ENCODE data around the gene GSPT1. TPM values are rescaled to one million over a fixed set of nuclear protein-coding genes. Genes with fewer than 3 reads are reported as not detected.

Gene GSPT1
- total RNA-seq, 4 donors from 2014 or later, result 29.9 to 98.9 (median 64.6) TPM

GRCh38 chr16:11913425-11914079, 2.2 kb downstream of the GSPT1 start:
- no peaks in the 10 kb centered on the region for H3K36me3 ChIP-seq
- no peaks in the 10 kb centered on the region for H3K9me3 ChIP-seq
- no peaks in the 10 kb centered on the region for H3K27me3 ChIP-seq
- peak overlapping the region; percentile 97 to 99 (median 98) for H3K27ac ChIP-seq
- TF ChIP-seq POLR2AphosphoS5 (IDR thresholded peaks at IDR 0.05) (no peak), POLR2A (IDR thresholded peaks at IDR 0.05) (peak; percentile 17), EP300 (IDR thresholded peaks at IDR 0.05; ENCODE audit: low read depth) (no peak), CTCF (IDR thresholded peaks at IDR 0.05) (no peak)
- H3K4me1 ChIP-seq, result peaks cover 17 to 69% (median 44%) of the 10 kb centered on the region in 4 donors
- no peak for DNase-seq
- in situ Hi-C loops (cut with MboI; ENCODE audit: low pct_ligation_motif_present in 1 of 4, low pct_unique_long_range_greater_than_20kb in 1 of 4, low sequenced_read_pairs in 3 of 4), result no loop called here
- peak overlapping the region in 3 of 4 donors; percentile 88 to 98 (median 95) for H3K4me3 ChIP-seq
- 42 to 47% methylated on average over 5 to 12 of the region's 12 CpGs for WGBS, 2 donors (ENCODE audit: low coverage in 1 of 2)
- intact Hi-C loops (cut with DNase I; ENCODE audit: low total_unique reads), result no loop called here

GRCh38 chr16:11909653-11910545, 5.9 kb downstream of the GSPT1 start:
- no peak for DNase-seq
- no peaks in the 10 kb centered on the region for H3K27me3 ChIP-seq
- in situ Hi-C loops (cut with MboI; ENCODE audit: low pct_ligation_motif_present in 1 of 4, low pct_unique_long_range_greater_than_20kb in 1 of 4, low sequenced_read_pairs in 3 of 4), result no loop called here
- no peaks in the 10 kb centered on the region for H3K9me3 ChIP-seq
- H3K36me3 ChIP-seq, result no peaks in the 10 kb centered on the region
- WGBS, 2 donors (ENCODE audit: low coverage in 1 of 2), result 63 to 74% methylated on average over 13 to 18 of the region's 18 CpGs
- peak overlapping the region; percentile 38 to 78 (median 60) for H3K27ac ChIP-seq
- TF ChIP-seq POLR2A (IDR thresholded peaks at IDR 0.05), result no peak
- TF ChIP-seq POLR2AphosphoS5 (IDR thresholded peaks at IDR 0.05), result peak; percentile 19 to 38 (median 20)
- intact Hi-C loops (cut with DNase I; ENCODE audit: low total_unique reads), result no loop called here
- no peak overlapping the region for H3K4me3 ChIP-seq
- peaks cover 11 to 66% (median 36%) of the 10 kb centered on the region in 4 donors for H3K4me1 ChIP-seq

GRCh38 chr16:11907160-11907970, 8.4 kb downstream of the GSPT1 start:
- Histone ChIP-seq H3K9me3 (no peaks in the 10 kb centered on the region), H3K36me3 (no peaks in the 10 kb centered on the region), H3K4me3 (no peak overlapping the region), H3K27me3 (no peaks in the 10 kb centered on the region), H3K4me1 (peaks cover 9 to 46% (median 18%) of the 10 kb centered on the region in 4 donors), H3K27ac (no peak overlapping the region)
- TF ChIP-seq CTCF (IDR thresholded peaks at IDR 0.05), result no peak
- no peak for TF ChIP-seq POLR2AphosphoS5 (IDR thresholded peaks at IDR 0.05)
- DNase-seq, result no peak
- in situ Hi-C loops (cut with MboI; ENCODE audit: low pct_ligation_motif_present in 1 of 4, low pct_unique_long_range_greater_than_20kb in 1 of 4, low sequenced_read_pairs in 3 of 4) (no loop called here), intact Hi-C loops (cut with DNase I; ENCODE audit: low total_unique reads) (no loop called here)
- WGBS, 2 donors (ENCODE audit: low coverage in 1 of 2), result 93 to 97% methylated on average over 7 to 8 of the region's 8 CpGs

- intact Hi-C loops (cut with DNase I; ENCODE audit: low total_unique reads) (no loop called here), in situ Hi-C loops (cut with MboI; ENCODE audit: low pct_ligation_motif_present in 1 of 4, low pct_unique_long_range_greater_than_20kb in 1 of 4, low sequenced_read_pairs in 3 of 4) (no loop called here)
- H3K27ac ChIP-seq, result no peak overlapping the region
- H3K36me3 ChIP-seq, result no peaks in the 10 kb centered on the region
- TF ChIP-seq EP300 (IDR thresholded peaks at IDR 0.05; ENCODE audit: low read depth), result no peak
- H3K4me1 ChIP-seq, result peaks cover 0 to 21% (median 2%) of the 10 kb centered on the region in 4 donors
- no peaks in the 10 kb centered on the region for H3K27me3 ChIP-seq
- WGBS, 2 donors (ENCODE audit: low coverage in 1 of 2), result 93 to 97% methylated on average over 5 to 6 of the region's 6 CpGs
- H3K9me3 ChIP-seq, result no peaks in the 10 kb centered on the region
- no peak for DNase-seq
- no peak overlapping the region for H3K4me3 ChIP-seq
These were observed 11.8 kb downstream of the GSPT1 start for GRCh38 chr16:11903906-11904305.

Data from transverse colon (tissue), 4 donors.